Stimulated activated CD8-positive, alpha-beta memory T cell treated with anti-CD3 and anti-CD28 coated beads, Interleukin-2, amount 100 ng/mL, for 1 hour (primary cell): Measurements from ENCODE around the gene BCL10.

Experiments used
- DNase-seq, 2 donors: peaks; one replicate each; pipeline ENCODE4 v3.0.0-alpha.2; 2020; ENCODE audit warnings: low read depth in 2 of 2

The BCL10 gene

GRCh38 chr1:85223334-85223733, 53.1 kb downstream of the BCL10 start:
- no peak for DNase-seq

- no peak for DNase-seq
Measured at GRCh38 chr1:85220756-85221201, 55.7 kb downstream of the BCL10 start.

GRCh38 chr1:85219853-85220610, 56.4 kb downstream of the BCL10 start:
- DNase-seq: no peak

- DNase-seq: no peak
Measured at GRCh38 chr1:85216697-85217096, 59.7 kb downstream of the BCL10 start.
